GM19328 (cell line): ENCODE results near the gene IGF1R.

Experiments
- ATAC-seq: cut with Tn5 transposase; IDR thresholded peaks from one replicate; pipeline ENCODE4 v1.9.1; 2021; ENCODE audit warnings: mild to moderate bottlenecking, moderate library complexity; ENCODE audit not compliant: unreplicated experiment

IGF1R gene

DNA sequence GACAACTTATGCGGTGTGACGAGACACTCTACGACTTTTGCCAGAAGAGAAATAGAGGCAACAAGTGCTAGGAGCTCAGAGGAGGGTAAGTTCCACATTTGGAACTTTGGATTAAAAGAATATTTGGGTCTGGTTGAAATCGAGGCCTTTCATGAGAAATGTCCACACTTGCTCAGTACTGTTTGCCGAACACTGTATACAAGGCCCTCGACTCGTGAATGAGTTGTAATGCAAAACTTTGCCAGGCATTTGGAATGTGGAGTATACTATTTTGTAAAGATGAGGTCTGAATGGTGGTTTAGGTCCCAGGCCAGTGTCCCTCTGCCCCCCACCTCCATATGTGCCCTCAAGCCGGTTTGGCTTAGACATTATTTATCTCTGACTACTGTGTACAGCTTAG, 73.9 kb downstream of the IGF1R start:
- no peak for ATAC-seq

DNA sequence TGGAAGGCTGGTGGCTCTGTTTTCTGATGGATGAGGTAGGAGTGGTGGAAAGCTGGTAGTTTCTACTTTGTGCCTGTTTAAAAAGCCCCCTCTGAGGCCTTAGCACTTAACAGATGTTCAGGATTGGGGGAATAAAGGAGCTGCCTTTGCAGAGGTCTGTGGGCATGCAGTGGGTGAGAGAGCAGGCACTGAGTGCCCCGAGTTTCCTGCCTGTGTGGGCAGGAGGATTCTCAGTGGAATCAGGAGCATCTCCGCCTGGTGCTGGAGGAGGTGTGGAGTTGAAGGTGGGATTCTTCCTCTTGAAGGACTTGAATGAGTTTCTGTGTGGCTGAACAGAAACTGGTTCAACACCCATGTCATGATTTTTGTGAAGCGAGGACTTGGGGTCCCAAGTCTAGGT, 74.3 kb downstream of the IGF1R start:
- no peak for ATAC-seq

DNA sequence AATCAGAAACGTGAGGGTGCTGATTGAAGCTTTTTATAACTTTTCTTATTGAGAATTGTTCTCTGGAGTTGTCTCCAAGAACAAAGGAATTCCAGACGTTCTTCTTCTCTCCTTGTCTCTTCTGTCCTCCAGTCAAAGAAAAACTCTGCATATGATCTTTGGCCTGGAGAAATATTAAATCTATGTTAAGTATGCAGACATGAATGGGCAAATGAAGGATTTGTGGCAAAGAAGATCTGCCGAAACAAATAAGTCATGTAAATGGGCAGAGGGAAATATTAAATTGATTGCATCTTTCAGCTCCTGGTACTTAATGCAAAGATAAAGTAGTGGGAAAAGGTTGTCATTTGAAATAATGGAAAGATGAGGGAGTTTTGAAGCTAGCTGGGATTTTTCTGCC, 74.9 kb downstream of the IGF1R start:
- ATAC-seq, result no peak

DNA sequence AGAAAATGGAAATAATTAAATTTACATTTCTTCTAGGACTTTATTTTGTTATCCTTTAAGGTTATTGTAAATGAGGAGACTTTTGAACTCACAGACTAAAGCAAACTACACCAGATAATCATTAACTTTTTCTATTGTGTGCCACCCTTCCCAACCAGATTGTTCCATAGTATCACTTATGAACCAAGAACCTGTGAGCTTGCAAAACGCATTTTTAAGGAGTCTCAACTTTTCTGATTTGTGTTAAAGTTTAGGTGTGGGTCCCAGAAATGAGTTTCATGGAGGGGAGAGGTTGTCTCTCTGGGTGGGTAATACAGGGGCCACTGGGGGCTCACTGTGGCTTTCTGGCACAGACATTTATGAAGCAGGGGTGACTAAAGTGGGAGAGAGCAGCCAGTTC, 75.7 kb downstream of the IGF1R start:
- no peak for ATAC-seq

DNA sequence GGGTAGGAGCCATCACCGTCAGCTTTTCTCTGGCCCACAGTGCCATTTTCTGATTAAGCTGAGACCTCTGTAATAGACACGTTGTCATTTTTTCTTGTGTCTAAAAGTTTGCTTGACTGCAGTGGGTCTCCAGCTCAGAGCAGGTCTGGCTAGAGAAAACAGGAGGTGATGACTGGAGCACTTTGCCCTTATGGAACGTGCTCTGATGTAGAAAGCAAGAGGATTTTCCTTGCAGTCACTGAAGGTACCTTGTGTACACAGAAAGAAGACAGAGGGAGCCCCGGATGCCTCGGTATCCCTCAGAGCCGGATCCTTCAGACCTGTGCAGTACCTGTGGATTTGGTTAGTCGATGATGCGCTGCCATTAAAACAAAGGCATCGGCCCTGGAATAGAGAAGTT, 76.2 kb downstream of the IGF1R start:
- no peak for ATAC-seq

DNA sequence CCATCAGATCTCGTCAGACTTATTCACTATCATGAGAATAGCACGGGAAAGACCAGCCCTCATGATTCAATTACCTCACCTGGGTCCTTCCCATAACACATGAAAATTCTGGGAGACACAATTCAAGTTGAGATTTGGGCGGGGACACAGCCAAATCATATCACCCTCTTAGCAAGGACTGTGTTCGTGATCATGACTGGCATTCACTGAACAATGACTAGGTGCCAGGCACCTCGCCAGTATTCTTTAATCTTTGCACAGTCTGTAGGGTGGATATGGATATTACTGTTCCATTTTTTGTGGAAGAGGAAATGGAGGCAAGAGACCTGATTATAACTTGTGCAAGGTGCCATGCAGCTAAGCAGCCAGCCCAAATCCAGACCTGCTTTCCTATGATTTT, 77.5 kb downstream of the IGF1R start:
- ATAC-seq, result no peak

DNA sequence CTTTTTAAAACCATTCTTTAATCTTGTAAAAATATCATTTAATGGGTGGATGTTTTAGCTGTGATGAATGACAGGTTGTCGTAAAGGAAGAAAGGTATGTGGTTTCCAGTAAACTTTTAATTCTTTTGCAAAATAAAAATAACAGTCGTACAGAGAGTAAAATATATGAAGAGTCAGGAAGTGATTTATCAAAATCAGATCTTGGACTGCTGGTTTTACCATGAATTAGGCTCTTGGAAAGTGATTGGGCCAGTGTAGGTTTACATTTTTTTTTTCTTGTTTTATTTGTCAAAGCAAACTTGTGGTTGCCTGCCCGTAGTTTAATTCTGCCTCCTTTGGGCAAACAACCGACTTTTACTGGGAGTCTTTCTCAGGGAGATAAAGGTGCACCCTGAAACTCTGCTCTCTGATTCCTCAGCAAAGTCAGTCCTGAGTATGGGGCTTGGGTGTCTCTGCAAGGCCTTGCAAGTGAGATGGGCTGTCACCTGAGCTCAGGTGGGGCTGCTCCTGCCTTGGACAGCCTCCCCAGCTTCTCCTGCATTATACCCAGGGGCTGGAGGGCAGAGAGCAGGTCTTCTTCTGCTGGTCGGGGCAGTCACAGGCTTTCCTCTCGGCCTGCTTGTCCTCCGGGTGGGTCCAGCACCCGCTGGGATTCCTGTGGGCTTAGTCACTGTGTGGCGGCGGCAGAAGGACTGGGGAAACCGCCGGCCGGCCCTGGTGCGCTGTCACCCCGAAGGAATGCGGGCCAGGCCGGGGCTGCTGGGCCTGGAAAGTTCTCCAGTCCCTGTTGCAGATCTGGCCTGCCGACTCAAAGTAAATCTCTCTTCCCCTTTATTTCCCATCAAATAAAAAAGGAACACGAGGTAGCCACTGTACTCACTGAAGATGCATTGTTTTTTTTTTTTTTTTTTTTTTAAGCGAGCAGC, 79.0 kb downstream of the IGF1R start:
- ATAC-seq, result no peak

DNA sequence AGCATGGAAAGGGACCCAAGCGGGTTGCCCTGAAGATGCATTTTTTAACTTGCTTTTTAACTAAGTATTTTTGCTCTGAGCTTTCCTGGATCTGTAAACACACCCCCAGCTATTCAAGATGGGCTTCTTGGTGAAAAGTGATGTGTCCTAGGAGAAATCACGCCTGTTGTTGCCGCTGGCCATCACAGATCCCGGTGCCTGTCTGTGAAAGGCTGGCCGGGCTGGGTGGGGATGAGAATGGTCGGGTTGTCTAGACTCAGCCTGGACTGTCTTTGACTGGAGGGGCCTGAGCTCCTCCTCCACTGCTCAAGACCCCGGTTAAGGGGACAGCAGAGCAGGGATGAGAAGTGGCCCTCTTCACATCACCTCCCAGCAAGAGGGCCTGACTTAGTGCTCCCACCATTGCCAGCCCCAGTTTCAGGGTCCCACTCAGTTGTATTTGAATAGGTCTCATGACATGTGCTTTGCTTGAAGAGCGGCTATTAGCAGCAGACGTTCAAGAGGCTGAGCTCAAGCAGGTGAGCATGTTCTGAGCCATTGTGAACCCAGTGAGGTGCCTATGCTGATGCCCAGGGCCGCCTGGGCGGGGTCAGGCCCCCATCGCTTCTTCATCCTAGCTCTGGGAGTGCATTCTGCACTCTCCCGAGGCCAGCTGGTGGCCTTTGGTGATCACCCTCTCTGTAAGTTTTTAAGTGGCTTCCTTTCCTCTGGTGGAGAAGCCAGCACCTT, 79.9 kb downstream of the IGF1R start:
- ATAC-seq, result no peak

DNA sequence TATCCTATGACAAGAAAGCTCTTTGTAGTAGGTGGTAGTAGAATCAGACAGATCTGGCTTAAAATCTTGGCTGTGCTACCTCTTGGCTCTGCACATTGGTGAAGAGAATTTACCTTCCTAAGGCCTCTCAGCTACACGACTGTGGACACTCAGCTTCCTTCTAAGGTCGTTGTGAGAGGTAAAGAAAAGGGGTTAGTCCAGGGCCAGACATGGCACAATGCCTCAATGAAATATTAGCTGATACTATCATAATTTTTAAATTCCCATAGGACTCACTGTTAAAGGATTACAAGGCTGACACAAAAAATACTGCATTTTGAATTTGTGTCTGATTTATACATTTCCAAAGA, 80.4 kb downstream of the IGF1R start:
- no peak for ATAC-seq

DNA sequence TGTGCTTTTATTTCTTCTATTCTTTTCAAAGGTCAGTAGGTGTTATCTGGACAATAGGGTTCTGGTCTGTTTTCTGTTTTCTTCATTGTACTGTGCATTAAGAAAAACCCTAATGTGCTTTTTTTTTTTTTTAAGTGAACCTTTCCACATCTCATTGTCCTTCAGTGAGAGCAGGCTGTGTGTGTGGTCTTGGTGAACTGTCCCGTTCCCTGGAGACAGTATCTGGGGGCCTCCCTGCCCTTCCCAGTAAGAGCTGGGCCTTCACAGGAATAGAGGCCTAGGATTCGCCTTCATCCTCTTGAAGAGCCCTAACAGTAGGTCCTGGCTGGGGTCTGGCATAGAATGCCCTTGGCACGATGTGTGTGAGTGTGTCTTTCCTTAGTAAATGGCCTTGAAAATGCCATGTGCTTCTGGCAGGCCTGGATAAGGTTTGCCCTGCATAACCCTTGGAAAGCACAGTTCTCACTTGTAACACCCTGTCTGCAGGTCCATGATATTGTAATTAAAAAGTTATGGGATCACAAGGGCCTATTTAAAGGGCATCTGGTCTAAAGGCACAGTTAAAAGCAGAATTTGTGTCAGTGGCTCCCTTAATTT, 81.2 kb downstream of the IGF1R start:
- no peak for ATAC-seq

DNA sequence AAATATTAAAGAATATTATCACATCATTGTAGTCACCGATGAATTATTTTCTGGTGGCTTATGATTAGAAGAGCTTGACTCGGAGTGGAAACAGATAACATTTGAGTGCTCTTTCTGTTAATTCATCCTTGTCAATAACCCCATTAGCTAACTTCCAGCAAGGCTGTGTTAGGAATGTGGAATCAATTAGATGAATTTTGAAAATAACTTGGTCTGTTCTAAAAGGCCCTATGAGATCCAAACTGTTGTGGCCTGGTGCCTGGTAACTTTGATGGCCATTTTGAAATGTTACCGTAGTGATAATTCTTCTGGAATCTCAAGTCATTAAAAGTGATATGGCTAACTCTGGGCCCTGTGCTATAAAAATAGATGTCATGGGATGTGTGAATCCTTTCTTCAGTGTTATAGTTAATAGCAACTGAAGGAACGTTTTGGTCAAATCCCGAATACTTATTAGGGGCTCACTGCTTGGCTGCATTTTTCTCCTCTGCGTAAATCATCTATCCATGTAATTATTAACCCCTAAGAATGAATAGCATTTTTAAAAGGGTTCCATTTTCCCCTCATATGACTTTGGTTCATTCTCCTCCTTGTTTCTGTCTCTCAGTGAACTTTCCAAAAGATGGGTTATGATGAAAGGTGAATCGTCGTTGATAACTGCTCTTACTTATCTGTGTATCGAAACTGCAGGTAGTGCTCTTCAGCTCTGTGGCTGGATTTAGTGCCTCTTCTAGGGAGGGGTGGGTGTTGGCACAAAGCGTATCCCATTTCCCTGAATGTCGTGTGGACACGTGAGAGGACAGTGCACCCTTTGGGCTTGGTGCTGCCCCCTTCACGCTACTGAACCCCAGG, 82.7 kb downstream of the IGF1R start:
- ATAC-seq, result no peak

DNA sequence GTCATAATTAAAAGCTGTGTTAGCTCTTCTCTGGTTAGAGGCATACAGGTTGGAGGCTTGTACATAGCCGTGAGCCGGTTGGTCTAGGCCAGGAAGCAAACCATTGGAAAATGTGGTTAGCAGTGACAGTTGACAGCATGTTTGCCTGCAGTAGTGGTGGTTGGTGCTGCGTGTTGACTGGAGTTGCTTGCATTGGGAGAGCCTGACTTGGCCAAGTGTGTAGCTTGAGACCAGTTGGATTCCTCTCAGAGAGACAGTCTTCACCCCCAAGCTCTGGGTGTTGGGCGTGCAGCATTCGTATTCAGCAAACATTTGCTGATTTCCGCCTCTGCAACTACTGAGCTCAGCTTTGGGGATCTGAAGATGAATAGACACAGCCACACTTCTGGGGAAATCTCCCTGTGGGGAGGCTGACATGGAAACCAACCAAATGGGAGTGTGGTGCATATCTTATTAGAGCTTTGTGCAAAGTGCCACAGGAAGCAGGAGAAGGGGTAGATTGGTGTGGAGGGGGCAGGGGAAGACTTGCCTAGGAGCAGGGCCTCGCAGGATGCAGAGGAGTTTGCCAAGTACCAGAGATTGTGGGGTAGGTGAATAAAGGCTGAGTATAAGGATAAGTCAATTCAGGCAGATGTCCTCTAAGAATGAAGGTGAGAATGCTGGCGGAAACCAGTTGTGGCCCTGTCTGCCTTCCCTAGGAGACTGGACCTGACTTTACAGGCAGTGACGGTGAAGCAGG, 83.5 kb downstream of the IGF1R start:
- no peak for ATAC-seq

DNA sequence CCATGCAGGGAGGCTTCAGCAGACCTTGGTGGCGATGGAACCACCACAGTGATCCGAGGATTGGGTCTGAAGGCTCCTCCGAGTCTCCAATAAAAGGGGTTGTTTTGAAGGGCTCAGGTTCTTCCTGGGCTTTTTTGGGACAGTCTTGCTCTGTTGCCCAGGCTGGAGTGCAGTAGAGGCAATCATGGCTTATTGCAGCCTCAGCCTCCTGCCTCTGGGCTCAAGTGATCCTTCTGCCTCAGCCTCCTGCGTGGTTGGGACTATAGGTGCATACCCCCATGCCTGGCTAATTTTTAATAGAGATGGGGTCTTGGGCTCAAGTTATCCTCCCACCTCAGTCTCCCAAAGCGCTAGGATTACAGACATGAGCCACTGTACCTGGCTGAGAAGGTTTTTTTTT, 84.8 kb downstream of the IGF1R start:
- ATAC-seq, result no peak

DNA sequence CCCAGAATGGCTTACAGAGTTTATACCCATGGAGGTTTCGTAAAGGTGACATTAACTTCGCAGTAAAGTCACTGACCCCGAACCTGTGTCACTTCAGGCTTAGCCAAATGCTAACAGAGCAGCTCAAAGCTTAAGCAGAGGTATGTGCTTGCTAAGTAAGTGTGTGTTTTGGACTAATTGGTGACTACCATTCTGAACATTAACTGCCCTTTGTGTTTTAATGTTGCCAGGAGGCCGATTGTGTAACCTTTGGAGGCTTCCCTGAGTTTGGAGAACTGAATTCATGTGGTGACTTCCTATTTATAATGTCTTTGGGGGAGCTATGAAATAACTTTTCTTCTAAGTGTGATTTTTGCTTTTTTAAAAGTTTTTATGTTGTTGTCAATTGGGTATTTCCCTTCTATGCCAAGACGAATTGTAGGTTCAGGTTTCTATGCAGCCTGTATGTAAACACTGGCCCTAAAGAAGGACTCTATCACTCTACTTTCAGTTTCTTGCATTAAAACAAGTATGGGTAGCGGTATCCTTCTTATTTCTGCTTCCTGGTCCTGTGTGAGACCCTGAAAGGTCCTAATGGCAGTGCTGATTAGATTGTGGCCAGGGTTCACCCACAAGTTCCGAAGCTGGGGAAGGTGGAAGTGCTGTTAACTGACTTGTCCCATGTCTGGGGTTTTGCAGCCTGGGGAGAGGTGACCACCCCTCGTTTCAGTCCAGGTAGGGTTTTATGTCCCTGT, 86.3 kb downstream of the IGF1R start:
- ATAC-seq, result no peak

DNA sequence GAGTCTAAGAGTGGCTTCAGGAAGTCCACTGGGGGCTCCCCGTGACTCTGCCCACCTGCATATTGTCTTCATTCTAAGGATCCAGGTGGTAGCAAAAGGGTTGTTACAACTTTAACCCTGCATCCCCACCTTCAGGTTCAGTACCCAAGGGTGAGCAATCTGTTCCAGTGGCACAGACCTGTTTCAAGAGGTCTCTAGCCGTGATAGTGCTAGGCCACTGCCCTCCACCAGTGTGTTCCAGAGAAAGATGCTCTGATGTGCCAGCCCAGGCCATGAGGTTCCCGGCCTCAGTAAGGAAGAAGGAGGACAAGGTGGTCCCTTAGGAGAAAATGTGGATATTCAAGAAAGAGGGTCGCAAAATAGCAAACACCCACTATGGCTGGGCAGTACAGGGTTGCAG, 87.0 kb downstream of the IGF1R start:
- no peak for ATAC-seq

DNA sequence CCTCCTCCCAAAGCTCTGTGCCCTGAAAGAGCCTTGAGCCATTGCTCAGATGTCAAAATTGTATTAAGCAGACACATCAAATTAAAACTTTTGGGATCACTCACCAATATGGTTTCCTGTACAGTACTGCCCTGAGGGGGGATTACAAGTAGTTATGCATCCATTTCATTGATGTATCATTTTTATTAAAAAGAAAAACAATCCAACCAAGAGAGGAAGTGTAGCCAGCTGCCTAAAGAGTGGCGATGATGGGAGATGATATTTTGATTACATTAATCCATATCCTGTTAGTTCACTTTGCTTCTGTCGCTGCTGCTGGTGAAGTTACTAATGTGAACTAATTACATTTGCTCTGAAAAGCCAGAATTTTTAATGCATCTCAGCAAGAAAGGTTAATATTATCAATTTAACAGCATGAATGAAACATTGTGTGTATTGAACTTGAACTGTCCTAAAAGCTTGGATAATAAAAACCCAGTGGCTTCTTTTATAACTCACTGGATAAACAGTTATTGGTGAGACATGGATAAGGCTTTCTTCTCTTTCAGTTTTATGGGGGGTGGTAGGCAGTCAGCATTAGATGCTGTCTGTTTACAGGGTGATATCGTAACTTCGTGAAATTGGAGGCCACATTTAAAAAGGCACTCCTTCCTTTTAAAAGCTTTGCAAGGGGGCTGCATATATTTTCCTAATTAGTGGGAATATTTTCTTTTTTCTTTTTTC, 87.7 kb downstream of the IGF1R start:
- ATAC-seq, result no peak

DNA sequence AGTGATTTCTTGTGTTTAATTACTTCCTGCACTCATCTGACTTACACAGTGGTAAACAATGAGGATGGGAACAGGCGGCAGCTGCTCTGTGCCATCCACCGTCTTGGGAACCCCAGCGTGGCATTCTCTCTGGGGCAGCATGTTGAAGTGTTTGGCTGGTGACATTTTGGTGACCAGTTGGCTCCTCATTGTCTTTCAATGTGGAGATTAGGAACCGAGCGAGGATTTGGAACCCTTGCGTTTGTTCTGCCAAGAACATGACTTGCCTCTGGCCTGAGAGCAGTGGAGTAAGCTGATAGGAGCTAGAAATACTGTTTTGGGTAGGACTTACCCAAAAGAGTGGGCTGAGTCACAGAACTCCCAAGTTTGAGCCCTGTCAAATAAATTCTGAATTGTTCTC, 88.8 kb downstream of the IGF1R start:
- ATAC-seq, result no peak

DNA sequence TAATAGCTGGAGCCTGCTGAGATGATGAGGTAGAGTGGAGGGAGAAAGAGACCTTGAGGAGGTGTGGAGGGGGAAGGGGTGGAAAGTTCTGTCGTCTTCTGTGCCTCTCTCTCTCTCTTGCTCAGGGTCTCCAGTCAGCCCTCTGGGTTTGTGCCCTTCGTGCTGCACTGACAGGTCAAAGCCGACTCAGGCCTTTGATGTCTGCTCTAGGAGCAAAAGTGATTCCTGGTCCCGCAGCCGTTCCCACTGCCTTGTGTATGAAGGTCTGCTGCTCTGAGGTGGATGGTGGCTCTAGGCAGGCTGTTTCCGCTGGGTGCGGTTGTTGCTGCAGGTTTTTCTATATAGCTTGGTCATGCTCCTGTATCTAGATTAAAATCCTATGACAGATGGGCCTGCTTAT, 89.4 kb downstream of the IGF1R start:
- ATAC-seq, result no peak
